A549 (cell line): Measurements from ENCODE around the gene MAGT1. TPM values are rescaled to one million over a fixed set of nuclear protein-coding genes. Genes with fewer than 3 reads are reported as not detected.

Experiments used
- ATAC-seq, 2 experiments: fragments of 200-7000 bp in 1 of 2; fragments of >200 bp in 1 of 2; cut with Nextera tagmentation in 1 of 2; cut with Tn5 transposase in 1 of 2; 3 replicates each; pipeline versions ENCODE4 v1.8.0 to v1.9.1; 2018 to 2020; ENCODE audit warnings: mild to moderate bottlenecking in 1 of 2, moderate library complexity in 1 of 2
- CTCF ChIA-PET: fragments of 300-600 bp; sonication (Branson Sonifier 250); formaldehyde crosslinking; extraction: SDS; loops from one replicate; lab custom pipeline; 2021; ENCODE audit warnings: antibody characterized with exemption, inconsistent platforms; lab: Yijun Ruan, JAX
- POLR2A ChIA-PET: fragments of 350-600 bp; formaldehyde crosslinking; extraction: SDS; loops from one replicate; lab custom pipeline; 2021; ENCODE audit warnings: antibody characterized with exemption, inconsistent platforms; lab: Yijun Ruan, JAX
- DNase-seq, 2 experiments: peaks; one replicate each; pipeline versions ENCODE4 v3.0.0 to v3.0.0-alpha.2; 2011 to 2016; ENCODE audit warnings: low read depth in 1 of 2, low spot score in 1 of 2
- FAIRE-seq: peaks from 2 replicates; lab custom pipeline; 2011; peaks lifted over from hg19 to GRCh38; lab: Jason Lieb, UNC
- H3K27ac ChIP-seq, 2 experiments: fragments of >200 bp; sonication (Bioruptor Twin); formaldehyde crosslinking; 3 replicates each; pipeline ENCODE4 v1.5.1; 2016 to 2017
- H3K4me1 ChIP-seq: fragments of >200 bp; sonication (Bioruptor Twin); formaldehyde crosslinking; 3 replicates; pipeline ENCODE4 v1.6.1; 2016
- H3K4me2 ChIP-seq: fragments of >200 bp; sonication (Bioruptor Twin); formaldehyde crosslinking; 3 replicates; pipeline ENCODE4 v1.6.1; 2016
- H3K4me3 ChIP-seq: fragments of >200 bp; sonication (Bioruptor Twin); formaldehyde crosslinking; 3 replicates; pipeline ENCODE4 v1.5.1; 2016
- H3K9me3 ChIP-seq: fragments of >200 bp; sonication (Bioruptor Twin); formaldehyde crosslinking; 3 replicates; pipeline ENCODE4 v1.6.1; 2016
- E2F6 ChIP-seq: IDR thresholded peaks from 2 replicates; pipeline ENCODE4 v1.6.1; 2012; ENCODE audit warnings: low read depth, borderline replicate concordance
- FOSL2 ChIP-seq, 2 experiments: fragments of 450-650 bp in 1 of 2; fragments of >200 bp in 1 of 2; sonication (Bioruptor Twin) in 1 of 2; formaldehyde crosslinking; IDR thresholded peaks; 2 replicates each; pipeline versions ENCODE4 v1.5.0 to v1.6.1; 2016 to 2020; ENCODE audit warnings: mild to moderate bottlenecking in 1 of 2, moderate library complexity in 1 of 2
- GATA3 ChIP-seq: IDR thresholded peaks from 2 replicates; pipeline ENCODE4 v1.6.1; 2012; ENCODE audit warnings: borderline replicate concordance
- HES2 ChIP-seq: fragments of >200 bp; sonication (Bioruptor Twin); formaldehyde crosslinking; IDR thresholded peaks from 2 replicates; pipeline ENCODE4 v1.6.1; 2016
- HMGXB4 ChIP-seq: fragments of 250-450 bp; sonication (Bioruptor Pico); IDR thresholded peaks from 2 replicates; pipeline ENCODE4 v1.5.0; 2021; ENCODE audit warnings: mild to moderate bottlenecking, moderate library complexity, borderline replicate concordance
- HOXB5 ChIP-seq: fragments of 250-450 bp; sonication (Bioruptor Pico); IDR thresholded peaks from 2 replicates; pipeline ENCODE4 v1.5.0; 2020; ENCODE audit warnings: mild to moderate bottlenecking, moderate library complexity
- KDM1A ChIP-seq: fragments of 200-600 bp; sonication (generic); IDR thresholded peaks from 2 replicates; pipeline ENCODE4 v1.6.1; 2016; ENCODE audit warnings: low read depth, mild to moderate bottlenecking
- NPAS2 ChIP-seq: fragments of 250-450 bp; sonication (Bioruptor Pico); IDR thresholded peaks from 2 replicates; pipeline ENCODE4 v1.8.0; 2022; ENCODE audit warnings: mild to moderate bottlenecking, moderate library complexity, borderline replicate concordance
- PHF8 ChIP-seq: fragments of 200-600 bp; sonication (generic); IDR thresholded peaks from 2 replicates; pipeline ENCODE4 v1.6.1; 2016; ENCODE audit warnings: low read depth, mild to moderate bottlenecking, antibody characterized with exemption, moderate library complexity, borderline replicate concordance
- POLR2A ChIP-seq: IDR thresholded peaks from 2 replicates; pipeline ENCODE4 v1.6.1; 2012; ENCODE audit warnings: mild to moderate bottlenecking, low read length
- REST ChIP-seq: fragments of 200-600 bp; sonication (generic); IDR thresholded peaks from 2 replicates; pipeline ENCODE4 v1.6.1; 2016; ENCODE audit warnings: antibody characterized with exemption, mild to moderate bottlenecking, moderate library complexity
- TP53 ChIP-seq: fragments of 250-450 bp; sonication (Bioruptor Pico); IDR thresholded peaks from 2 replicates; pipeline ENCODE4 v1.5.0; 2021; ENCODE audit warnings: mild to moderate bottlenecking, moderate library complexity
- ZSCAN20 ChIP-seq: fragments of 250-450 bp; sonication (Bioruptor Pico); IDR thresholded peaks from 2 replicates; pipeline ENCODE4 v1.8.0; 2022; ENCODE audit warnings: mild to moderate bottlenecking, moderate library complexity
- WGBS: methylation state at CpG from one replicate; pipeline ENCODE4 v1.1.6; 2017; ENCODE audit errors: missing lambda C conversion rate; 5-methylcytosine and 5-hydroxymethylcytosine counted together
- polyA plus RNA-seq, 4 experiments: library from polyadenylated mRNA; depleted of rRNA in 3 of 4; stranded (reverse); fragments of >200 nt; fragmentation: RNase III in 1 of 4; extraction: RNeasy Plus Mini Kit Qiagen cat#74134 plus additional on column Dnase treatment in 1 of 4; gene quantifications; 2 replicates in 3 of 4; 3 replicates in 1 of 4; pipeline ENCODE4 v1.2.3, GENCODE V29; 2011 to 2017
- TF ChIP-seq, protein P1 (sequence below): IDR thresholded peaks from 2 replicates; pipeline ENCODE4 v1.6.1; 2012
- TF ChIP-seq, protein P2 (sequence below): fragments of 250-450 bp; sonication (Bioruptor Pico); IDR thresholded peaks from 2 replicates; pipeline ENCODE4 v1.5.0; 2020; ENCODE audit warnings: low read depth, mild to moderate bottlenecking, moderate library complexity
- TF ChIP-seq, protein P3 (sequence below): fragments of >200 bp; sonication (Bioruptor Twin); formaldehyde crosslinking; IDR thresholded peaks from 3 replicates; pipeline ENCODE4 v1.6.1; 2016

The MAGT1 gene
- polyA plus RNA-seq, 2 of the 4 experiments (the other 2 are of a cell fraction), result 44.3 to 86.4 TPM

DNA sequence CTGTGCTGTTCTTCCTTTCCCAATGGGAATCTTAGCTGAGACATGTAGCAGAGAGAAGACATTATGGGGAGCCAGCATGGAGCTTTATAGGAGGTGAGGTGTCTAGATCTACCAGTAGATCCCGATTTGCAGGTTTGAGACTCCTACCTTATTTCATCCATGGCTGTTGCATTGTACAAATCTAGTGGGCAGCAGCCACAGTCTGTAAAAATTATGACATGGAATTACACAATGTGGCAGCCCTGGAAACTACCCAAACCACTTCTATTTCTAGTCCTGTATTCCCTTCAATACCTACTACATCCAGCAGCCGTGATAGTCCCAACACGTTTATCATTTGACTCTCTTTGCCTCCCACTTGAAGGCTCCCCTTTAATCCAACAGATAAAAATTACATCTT, 23.3 kb upstream of the MAGT1 start:
- POLR2A ChIA-PET, result no interaction called here
- FAIRE-seq (no peak), ATAC-seq (peak in 1 of 2 experiments; percentile 50; a peak in 1 of 6 replicates), DNase-seq (no peak)
- Histone ChIP-seq H3K9me3 (no peaks in the 10 kb centered on the region), H3K4me2 (no peak overlapping the region), H3K27ac (no peak overlapping the region), H3K4me1 (peaks cover 9% of the 10 kb centered on the region; the same call in 2 of the 3 replicates), H3K4me3 (no peak overlapping the region)
- WGBS, result 64% methylated on average over 3 of the region's 3 CpGs
- CTCF ChIA-PET, result interaction anchor here (0.6 to 1.3 kb wide), 4 partner anchors 18 to 1655 kb away, joined by 3 to 5 read pairs (median 3); no protein-coding TSS in a partner anchor
- TF ChIP-seq NPAS2 (no peak), HMGXB4 (no peak)
- TF ChIP-seq, protein P1, sequence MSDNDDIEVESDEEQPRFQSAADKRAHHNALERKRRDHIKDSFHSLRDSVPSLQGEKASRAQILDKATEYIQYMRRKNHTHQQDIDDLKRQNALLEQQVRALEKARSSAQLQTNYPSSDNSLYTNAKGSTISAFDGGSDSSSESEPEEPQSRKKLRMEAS, result no peak

GRCh38 chrX:77917294-77917933, 22.2 kb upstream of the MAGT1 start:
- no peak for TF ChIP-seq HES2
- TF ChIP-seq, protein P2, sequence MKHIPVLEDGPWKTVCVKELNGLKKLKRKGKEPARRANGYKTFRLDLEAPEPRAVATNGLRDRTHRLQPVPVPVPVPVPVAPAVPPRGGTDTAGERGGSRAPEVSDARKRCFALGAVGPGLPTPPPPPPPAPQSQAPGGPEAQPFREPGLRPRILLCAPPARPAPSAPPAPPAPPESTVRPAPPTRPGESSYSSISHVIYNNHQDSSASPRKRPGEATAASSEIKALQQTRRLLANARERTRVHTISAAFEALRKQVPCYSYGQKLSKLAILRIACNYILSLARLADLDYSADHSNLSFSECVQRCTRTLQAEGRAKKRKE (CRISPR knock-in tag), result no peak
- TF ChIP-seq, protein P1, result no peak
- no peak for TF ChIP-seq REST
- TF ChIP-seq E2F6, result no peak
- no peak for TF ChIP-seq KDM1A
- TF ChIP-seq ZSCAN20 (CRISPR knock-in tag), result no peak
- no peak for TF ChIP-seq POLR2A
- TF ChIP-seq TP53 (CRISPR knock-in tag), result no peak
- no peak for TF ChIP-seq HOXB5 (CRISPR knock-in tag)
- TF ChIP-seq PHF8, result no peak
- TF ChIP-seq GATA3, result no peak
- TF ChIP-seq FOSL2 (IDR thresholded peaks at IDR 0.05), result no peak
- no peak for TF ChIP-seq FOSL2 (CRISPR knock-in tag; IDR thresholded peaks at IDR 0.05)
- TF ChIP-seq, protein P3, sequence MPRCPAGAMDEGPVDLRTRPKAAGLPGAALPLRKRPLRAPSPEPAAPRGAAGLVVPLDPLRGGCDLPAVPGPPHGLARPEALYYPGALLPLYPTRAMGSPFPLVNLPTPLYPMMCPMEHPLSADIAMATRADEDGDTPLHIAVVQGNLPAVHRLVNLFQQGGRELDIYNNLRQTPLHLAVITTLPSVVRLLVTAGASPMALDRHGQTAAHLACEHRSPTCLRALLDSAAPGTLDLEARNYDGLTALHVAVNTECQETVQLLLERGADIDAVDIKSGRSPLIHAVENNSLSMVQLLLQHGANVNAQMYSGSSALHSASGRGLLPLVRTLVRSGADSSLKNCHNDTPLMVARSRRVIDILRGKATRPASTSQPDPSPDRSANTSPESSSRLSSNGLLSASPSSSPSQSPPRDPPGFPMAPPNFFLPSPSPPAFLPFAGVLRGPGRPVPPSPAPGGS, result no peak
- no peak for ATAC-seq
- DNase-seq, result no peak
- WGBS, result 53% methylated on average over 2 of the region's 2 CpGs
- POLR2A ChIA-PET, result no interaction called here
- Histone ChIP-seq H3K4me3 (no peak overlapping the region), H3K27ac (no peak overlapping the region), H3K4me1 (peaks cover 9% of the 10 kb centered on the region; the same call in 2 of the 3 replicates), H3K4me2 (peak overlapping the region; percentile 33; the same call in 1 of the 3 replicates), H3K9me3 (no peaks in the 10 kb centered on the region)
- FAIRE-seq, result no peak
- CTCF ChIA-PET, result interaction anchor here (0.6 to 1.8 kb wide), 5 partner anchors 17 to 1654 kb away, joined by 3 to 7 read pairs (median 3); no protein-coding TSS in a partner anchor
